Measurements from ENCODE around the gene PHTF1.

The PHTF1 gene

DNA sequence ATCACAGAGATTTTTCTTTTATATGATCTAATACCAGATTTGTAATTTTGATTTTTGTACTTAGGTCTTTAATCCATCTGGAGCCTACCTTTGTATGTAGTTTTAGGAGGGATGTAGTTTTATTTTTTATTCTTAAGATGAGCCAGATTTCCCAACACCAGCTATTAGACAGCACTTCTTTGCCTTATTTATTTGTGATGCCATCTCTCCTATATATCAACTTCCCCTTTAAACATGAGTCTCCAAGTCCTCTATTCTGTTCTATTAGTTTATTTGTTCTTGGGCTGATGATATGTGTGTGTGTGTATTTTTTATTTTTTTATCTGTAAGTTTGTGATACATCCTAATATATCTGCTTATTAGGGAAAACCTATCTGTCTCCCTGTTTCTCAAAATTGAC lies 94.2 kb downstream of the PHTF1 start:
- no peak for DNase-seq (ENCODE audit: low read depth)

DNA sequence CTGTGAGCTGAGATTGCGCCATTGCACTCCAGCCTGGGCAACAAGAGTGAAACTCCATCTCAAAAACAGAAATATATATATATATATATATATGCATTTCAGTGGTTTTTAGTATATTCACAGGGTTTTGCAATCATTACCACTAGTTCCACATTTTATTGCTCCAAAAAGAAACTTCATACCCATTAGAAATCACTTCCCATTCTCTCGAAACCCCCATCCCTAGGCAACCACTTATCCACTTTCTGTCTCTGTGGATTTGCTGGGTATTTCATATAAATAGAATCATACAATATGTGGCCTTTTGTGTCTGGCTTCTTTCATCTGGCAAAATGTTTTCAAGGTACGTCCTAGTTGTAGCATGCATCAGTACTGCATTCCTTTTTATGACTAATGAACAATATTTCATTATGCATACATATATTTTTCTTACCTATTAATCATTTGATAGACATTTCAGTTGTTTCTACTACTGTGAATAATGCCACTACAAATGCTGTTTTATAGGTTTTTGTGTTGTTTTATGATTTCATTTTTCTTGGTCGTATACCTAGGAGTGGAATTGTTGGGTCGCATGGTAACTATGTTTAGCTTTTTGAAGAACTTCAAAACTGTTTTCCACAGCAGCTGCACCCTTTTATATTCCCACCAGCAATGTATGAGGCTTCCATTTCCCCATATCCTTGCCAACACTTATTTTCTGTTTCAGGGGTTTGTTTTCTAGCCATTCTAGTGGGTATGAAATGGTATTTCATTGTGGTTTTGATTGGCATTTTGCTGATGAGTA lies 95.9 kb downstream of the PHTF1 start:
- no peak for DNase-seq (ENCODE audit: low read depth)

DNA sequence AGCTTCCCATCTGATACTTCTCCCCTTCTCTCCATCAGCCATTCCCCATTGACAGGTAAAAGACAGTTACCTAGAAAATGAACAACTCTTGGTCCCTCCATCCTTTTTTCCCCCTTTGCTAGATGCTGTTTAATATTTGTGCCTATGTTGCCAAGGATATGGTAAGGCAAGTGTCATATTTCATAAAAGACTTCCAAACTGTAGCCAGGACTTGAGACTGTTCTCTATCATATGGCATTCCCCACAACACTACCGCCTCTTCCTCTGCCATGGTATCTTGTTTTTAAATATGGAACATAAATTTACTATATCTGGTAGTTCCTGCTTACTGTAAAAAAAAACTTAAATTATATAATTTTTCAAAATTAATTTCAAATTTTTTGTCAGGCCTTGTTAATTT lies 97.2 kb downstream of the PHTF1 start:
- no peak for DNase-seq (ENCODE audit: low read depth)

DNA sequence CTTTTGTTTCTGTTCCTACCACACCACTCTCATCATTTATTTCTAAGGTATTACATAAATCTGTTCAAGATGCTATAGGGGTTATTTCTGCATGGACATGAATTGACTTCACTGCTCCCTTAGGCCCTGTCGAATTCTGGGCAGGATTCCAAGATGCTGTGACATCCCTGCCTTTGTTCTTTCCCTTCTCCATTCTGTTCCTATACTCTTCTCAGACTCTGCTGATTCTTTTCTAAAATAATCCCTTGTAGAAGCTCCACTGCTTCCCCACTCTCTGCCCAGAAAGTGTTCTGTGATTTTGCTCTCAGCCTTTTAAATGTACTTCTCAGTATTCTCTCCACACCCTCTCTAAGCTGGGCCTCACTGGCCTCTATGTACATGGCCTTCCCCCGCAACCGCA lies 99.2 kb downstream of the PHTF1 start:
- no peak for DNase-seq (ENCODE audit: low read depth)

DNA sequence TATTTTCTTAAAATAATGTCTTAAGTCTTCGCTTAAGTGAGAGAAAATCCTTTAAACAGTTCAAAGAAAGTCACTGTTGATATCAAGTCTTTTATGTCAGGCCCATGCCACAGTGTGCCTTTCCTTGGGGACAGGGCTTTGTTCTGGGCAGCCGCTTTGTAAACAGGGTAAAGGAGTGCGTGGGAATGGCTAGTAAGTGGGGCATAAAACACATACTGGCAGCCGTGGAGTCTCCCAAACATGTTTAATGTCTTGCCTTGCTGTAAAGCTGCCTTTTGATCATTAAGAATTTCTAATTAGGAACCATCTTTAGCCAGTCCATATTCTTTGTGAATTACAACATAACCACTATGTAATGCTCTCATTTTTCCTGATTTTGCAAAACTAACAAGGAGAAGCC lies 99.7 kb downstream of the PHTF1 start:
- DNase-seq (ENCODE audit: low read depth) = no peak

DNA sequence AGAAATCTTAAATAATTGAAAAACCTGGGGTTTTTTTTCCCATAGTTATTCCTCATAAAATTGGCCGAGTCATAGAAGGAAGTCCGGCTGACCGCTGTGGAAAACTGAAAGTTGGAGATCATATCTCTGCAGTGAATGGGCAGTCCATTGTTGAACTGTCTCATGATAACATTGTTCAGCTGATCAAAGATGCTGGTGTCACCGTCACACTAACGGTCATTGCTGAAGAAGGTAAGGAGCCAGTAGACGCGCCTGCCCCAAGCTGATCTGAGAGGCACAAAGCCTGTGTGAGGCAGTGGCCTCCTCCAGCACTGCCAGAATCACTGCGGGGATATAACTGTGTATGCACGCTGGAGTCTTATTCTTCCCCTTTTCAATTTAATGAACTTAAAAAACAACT lies 100.3 kb downstream of the PHTF1 start:
- no peak for DNase-seq (ENCODE audit: low read depth)

DNA sequence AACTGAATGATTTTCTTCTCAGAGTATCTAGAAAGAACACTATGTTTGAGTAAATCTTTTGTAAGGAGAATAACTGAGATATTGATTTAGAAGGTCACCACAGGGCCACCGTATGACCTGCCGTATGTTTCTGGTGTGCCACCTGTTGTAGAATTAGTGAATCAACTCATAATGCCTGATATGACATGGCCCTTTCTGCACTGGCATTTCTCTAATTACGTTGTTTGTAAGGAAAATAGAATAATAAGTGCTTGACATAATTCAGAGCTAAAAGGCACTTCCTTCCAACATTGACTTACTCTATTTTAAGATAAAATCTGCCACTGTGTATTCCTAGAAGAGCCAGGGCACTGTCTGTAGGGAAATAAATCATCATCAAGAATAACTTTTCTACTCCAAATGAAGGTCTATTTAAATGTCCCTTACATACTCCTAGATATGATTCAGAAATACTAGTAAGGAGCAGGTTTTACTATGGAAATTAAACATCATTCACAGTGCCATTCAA lies 101.7 kb downstream of the PHTF1 start:
- DNase-seq (ENCODE audit: low read depth) = no peak

DNA sequence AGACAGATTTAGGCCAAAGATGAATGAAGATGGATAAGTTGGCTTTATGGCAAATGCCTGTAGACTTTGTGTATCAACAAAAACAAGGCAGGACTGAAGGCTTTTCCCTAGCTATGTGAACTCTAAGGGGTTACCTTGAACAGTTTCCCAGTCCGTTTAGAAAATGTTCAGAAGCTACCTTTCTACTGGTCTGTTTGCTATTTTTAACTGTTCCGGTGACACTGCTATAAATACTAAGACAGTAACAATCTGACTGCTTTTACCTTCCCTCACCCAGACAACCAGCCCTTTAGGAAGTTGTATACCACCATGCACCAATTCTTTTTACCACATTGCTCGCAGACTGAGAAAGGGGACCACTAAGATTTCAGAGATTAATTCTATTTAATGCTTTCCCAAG lies 102.2 kb downstream of the PHTF1 start:
- DNase-seq (ENCODE audit: low read depth) = no peak

DNA sequence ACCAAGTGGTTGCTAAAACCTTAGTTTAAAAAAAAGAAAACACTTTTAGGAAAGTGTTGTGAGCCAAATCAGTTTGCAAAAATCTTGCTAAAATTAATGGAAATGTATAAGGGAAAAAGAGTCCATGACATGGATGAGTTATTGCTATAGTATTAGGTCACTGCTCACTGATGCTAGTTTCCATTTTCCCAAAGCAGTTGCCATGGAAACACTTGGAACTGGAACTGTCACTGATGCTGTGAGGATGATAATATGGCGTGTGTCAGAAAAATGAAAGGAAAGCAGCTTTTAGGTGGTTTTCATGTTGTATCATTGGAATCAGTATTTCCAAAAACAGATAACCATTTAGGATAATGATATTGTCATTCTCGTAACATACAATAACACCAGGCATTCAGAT lies 104.4 kb downstream of the PHTF1 start:
- no peak for DNase-seq (ENCODE audit: low read depth)

DNA sequence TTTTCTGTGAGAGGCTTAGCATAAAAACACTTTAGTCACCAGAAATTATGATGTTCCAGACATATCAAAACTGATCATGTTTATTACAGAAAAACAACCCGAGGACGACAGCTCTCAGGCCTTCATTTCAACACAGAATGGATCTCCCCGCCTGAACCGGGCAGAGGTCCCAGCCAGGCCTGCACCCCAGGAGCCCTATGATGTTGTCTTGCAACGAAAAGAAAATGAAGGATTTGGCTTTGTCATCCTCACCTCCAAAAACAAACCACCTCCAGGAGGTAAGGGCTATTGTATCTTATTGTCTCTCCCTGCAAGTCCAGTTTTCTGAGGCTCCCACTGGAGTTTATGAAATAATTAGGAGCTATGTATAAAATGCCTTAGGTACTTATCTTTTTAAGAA lies 105.5 kb downstream of the PHTF1 start:
- DNase-seq (ENCODE audit: low read depth) = no peak

DNA sequence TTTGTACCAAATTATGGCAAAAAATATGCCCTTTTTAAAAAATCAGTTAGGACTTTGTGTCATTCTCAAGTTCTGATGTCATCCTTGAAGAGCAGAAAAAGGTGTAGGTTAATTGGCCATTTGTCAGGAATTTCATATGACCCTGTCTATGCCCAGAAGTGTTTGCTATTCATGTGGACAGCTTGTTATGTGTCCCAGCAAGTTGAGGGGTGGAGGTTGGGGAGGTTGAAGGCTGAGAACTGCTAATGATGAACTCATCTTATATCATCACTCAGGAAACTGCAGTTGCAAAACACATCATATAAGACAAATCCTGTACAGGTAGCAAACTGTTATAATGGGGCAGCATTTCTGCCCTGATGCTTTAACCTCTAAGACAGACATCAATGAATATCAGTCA lies 106.5 kb downstream of the PHTF1 start:
- no peak for DNase-seq (ENCODE audit: low read depth)

DNA sequence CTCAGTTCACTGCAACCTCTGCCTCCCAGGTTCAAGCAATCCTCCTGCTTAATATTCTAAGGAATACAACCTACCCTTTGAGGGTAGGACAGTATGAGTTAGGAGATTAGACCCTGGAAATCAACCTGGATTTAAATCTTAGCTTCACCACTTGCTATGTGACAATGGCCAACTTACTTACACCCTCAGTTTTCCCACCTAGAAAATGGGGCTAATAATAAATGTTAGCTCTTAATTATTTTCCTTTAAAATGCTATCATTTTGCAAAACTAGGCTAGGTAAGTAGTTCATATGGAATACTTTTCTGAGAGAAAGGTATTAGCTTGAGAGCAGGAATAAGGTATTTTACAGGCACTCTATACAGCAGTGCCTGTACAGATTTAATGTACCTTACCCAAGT lies 110.8 kb downstream of the PHTF1 start:
- no peak for DNase-seq (ENCODE audit: low read depth)

DNA sequence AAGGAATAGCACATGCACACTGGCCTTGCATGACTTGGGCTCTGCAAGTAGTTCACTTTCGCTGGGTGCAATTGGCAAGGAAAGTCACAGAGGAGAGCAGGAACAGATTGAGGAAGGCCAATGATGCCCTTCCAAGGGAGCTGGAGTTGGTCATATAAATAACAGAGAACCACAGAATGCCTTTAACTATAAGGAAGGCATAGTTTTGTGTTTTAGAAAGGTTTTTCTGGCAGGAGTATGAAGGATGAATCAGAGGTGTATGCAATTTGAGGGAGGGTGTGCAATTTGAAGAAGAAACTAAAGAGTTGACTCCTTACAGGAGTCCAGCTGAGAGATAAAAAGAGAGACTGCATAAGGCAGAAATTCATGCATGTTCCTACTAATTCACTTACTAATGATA lies 112.1 kb downstream of the PHTF1 start:
- no peak for DNase-seq (ENCODE audit: low read depth)
